Measurements from ENCODE around the gene GULP1. TPM values are rescaled to one million over a fixed set of nuclear protein-coding genes. Genes with fewer than 3 reads are reported as not detected.
A peak's percentile ranks its signal among the peaks of the same experiment; 100 is the strongest.

The GULP1 gene
- 10 to 100 TPM in 2 of 3 donors, 1 to 10 TPM in 1; 9.0 to 35.7 (median 15.1) TPM for total RNA-seq
- long read RNA-seq, donor 1, transcript GULP1-206 (12 exons, 1,376 nt) = major isoform, 15 of 39 reads
- long read RNA-seq, donor 1, partial matches to known transcripts = 2 of 39 reads
- long read RNA-seq, donor 1, other reads (novel, unspliced or antisense) = 20 of 39 reads
- long read RNA-seq, donor 2, partial matches to known transcripts = 0 of 1 reads
- long read RNA-seq, donor 2, other reads (novel, unspliced or antisense) = 1 of 1 reads

DNA sequence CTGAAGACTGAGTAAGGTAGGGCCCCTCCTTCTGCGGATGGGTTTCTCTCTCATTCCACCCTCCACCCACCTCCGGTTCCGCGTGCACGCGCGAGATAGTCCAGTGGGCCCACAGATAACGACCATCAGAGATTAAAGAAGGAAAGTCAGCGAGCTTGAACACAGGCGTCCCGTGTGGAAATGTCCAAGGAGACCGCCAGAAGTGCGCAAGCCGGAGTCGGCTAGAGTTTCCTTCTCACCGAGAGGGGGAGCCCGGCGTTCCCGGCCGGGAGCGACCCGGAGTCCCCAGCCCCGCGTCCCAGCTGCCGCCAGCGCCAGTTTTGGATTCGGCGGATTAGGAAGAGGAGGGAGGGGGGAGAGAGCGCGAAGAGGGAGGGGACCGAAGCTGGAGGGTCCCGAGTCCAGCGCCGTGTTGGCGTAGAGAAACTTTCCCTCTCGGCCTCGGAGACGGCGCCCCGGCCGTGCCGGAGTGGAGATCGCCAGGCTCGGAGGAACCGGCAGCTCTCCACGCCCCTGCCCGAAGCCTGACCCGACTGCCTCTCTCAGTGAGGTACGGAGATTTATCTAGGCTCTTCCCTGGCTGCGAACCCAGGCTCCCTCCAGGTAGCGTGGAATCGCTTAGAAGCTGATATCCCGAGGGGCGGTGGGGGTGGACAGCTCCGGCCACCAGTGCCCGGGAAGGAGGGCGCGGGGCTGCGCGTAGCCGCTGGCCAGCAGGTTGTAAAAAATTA is at the start of gene GULP1:
Gene GULP1 (plus strand): TSS at position 258 of the 731 bp plus-strand sequence. CDS start 185,829 bp downstream, outside the sequence.
- H3K4me1 ChIP-seq (ENCODE audit: low read depth) = peaks cover 6% of the 10 kb centered on the region
- intact Hi-C loops (cut with DNase I, micrococcal nuclease) = no loop called here
- H3K36me3 ChIP-seq (ENCODE audit: low read depth) = no peaks in the 10 kb centered on the region
- no peaks in the 10 kb centered on the region for H3K9me3 ChIP-seq
- peak within 1 kb of the TSS; percentile 46 for H3K4me3 ChIP-seq
- peak; percentile 66 to 77 (median 67) for DNase-seq
- peak; percentile 70 for ATAC-seq
- TF ChIP-seq CTCF (IDR thresholded peaks at IDR 0.05) = peak; percentile 40

DNA sequence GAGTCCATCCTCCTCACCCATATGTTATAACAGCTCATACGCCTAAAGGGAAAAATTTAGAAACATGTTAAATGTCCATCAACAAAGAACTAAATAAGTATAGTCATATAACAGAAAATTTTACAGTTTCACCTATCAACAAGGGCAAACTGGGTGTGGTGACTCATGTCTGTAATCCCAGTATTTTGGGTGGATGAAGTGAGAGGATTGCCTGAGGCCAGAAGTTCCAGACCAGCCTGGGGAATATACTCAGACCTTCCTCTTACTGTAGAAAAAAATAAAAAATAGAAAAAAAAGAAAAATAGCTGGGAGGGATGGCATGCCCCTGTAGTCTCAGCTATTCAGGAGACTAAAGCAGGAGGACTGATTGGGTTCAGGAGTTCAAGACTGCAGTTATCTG is 48.3 kb upstream of the GULP1 start:
- no peak for TF ChIP-seq CTCF (IDR thresholded peaks at IDR 0.05)
- ATAC-seq (no peak), DNase-seq (no peak)
- intact Hi-C loops (cut with DNase I, micrococcal nuclease) = no loop called here
- Histone ChIP-seq H3K4me1 (ENCODE audit: low read depth) (no peaks in the 10 kb centered on the region), H3K36me3 (ENCODE audit: low read depth) (no peaks in the 10 kb centered on the region), H3K9me3 (peaks cover 5% of the 10 kb centered on the region), H3K4me3 (no peak overlapping the region)

DNA sequence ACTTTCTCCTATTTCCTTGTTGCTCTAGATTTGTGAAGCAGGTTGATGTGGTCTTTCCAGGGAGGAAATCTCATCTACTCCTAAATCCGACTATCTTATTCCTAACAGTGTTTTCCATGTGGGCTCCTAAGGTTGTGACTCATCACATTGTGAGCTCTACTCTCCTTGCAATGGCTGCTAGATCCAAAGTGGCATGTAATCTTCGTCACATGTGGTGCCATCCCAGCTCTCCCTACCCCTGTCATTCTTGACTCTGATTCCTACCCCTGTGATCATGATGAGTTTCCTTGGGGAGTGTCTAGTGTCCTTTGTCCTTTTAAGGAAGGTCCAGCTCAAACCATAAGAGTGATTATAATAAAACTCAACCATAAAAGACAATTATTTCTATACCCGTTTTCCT is 47.3 kb upstream of the GULP1 start:
- intact Hi-C loops (cut with DNase I, micrococcal nuclease) = no loop called here

GRCh38 chr2:188245230-188245629 is 46.4 kb upstream of the GULP1 start:
- intact Hi-C loops (cut with DNase I, micrococcal nuclease) = no loop called here
- H3K36me3 ChIP-seq (ENCODE audit: low read depth) = no peaks in the 10 kb centered on the region
- no peak for ATAC-seq
- TF ChIP-seq CTCF (IDR thresholded peaks at IDR 0.05) = no peak
- H3K4me3 ChIP-seq = no peak overlapping the region
- no peaks in the 10 kb centered on the region for H3K4me1 ChIP-seq (ENCODE audit: low read depth)
- no peaks in the 10 kb centered on the region for H3K9me3 ChIP-seq
- no peak for DNase-seq

More for the DNA sequence above, 47.3 kb upstream of the GULP1 start:
- no peaks in the 10 kb centered on the region for H3K4me1 ChIP-seq (ENCODE audit: low read depth)
- H3K4me3 ChIP-seq = no peak overlapping the region
- no peaks in the 10 kb centered on the region for H3K36me3 ChIP-seq (ENCODE audit: low read depth)
- ATAC-seq = no peak
- DNase-seq = no peak
- TF ChIP-seq CTCF (IDR thresholded peaks at IDR 0.05) = no peak
- H3K9me3 ChIP-seq = no peaks in the 10 kb centered on the region

DNA sequence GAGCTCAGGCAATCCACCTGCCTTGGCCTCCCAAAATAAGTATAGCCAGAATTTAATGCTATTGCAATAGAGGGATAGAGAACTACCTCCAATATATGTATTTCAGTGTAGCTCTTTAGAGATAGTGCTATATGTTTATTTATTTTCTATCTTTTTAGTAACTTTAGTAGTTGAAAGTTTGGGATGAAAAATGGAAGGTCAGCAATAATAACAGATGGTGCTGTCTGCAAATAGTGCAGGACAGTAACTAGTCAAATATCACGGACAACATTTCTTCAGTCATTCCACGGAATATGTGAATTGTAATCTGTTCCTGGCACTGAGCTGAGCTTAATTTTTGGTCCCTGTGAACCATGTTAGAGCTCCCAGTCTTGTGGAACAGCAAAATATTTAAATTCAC is 43.2 kb upstream of the GULP1 start:
- no peaks in the 10 kb centered on the region for H3K36me3 ChIP-seq (ENCODE audit: low read depth)
- no peaks in the 10 kb centered on the region for H3K9me3 ChIP-seq
- no peak for TF ChIP-seq CTCF (IDR thresholded peaks at IDR 0.05)
- no peaks in the 10 kb centered on the region for H3K4me1 ChIP-seq (ENCODE audit: low read depth)
- H3K4me3 ChIP-seq = no peak overlapping the region
- no peak for DNase-seq
- ATAC-seq = no peak
- intact Hi-C loops (cut with DNase I, micrococcal nuclease) = no loop called here
